COR-L47 (cell line): Measurements from ENCODE around the gene DYNLT5.
"Not testable (repeated sequence)": the region's sequence is repeated elsewhere in the genome, so short reads cannot be mapped to it uniquely, and the experiment has no call there.

Experiments
- DNase-seq: peaks from one replicate; lab custom pipeline; 2025; lab: John Stamatoyannopoulos, UW

Gene DYNLT5

DNA sequence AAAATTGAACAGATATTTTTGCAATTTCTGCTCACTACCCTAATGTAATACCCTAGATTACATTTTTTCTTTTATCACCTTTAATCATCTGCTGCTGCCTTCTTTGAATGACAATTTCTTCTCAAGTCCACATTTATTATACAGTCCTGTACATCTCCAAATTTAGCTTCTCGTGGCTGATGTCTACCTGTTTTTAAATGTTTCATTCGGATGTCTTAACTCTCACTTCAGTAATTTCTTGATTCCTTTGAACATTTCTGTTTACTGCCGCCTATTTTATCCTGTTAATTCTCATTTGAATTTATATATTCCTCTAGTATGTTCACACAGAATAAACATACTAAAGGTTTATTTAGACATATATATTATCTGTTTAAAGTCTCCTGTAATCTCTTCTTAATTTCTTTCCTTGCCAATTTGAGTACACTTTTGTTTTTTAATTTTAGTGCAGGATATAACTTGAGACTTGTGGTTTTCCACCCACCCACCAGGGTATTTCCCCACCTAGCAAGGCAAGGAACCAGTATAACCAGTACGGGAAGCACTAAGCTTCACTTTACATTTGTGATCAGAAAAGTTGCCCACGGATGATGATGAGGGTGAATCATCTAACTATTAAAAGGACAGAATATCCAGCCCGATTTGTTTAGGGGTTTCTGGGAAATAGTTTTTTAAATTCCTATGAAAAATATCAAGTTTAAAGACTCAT, 36.1 kb downstream of the DYNLT5 start:
- no peak for DNase-seq

GRCh38 chr1:66791621-66792610, 39.7 kb downstream of the DYNLT5 start:
- no peak for DNase-seq

DNA sequence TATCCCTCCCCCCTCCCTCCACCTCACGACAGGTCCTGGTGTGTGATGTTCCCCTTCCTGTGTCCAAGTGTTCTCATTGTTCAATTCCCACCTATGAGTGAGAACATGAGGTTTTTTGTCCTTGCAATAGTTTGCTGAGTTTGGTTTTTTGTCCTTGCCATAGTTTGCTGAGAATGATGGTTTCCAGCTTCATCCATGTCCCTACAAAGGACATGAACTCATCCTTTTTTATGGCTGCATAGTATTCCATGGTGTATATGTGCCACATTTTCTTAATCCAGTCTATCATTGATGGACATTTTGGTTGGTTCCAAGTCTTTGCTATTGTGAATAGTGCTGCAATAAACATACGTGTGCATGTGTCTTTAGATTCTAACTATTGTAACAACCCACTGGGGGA, 43.6 kb downstream of the DYNLT5 start:
- not testable (repeated sequence) for DNase-seq

GRCh38 chr1:66809245-66809644, 57.0 kb downstream of the DYNLT5 start:
- no peak for DNase-seq

- DNase-seq, result no peak
Observed at GRCh38 chr1:66809736-66810326, 57.6 kb downstream of the DYNLT5 start.

GRCh38 chr1:66824771-66825170, 72.5 kb downstream of the DYNLT5 start:
- no peak for DNase-seq
